ENCODE data around the gene MAPK8IP2. TPM values are rescaled to one million over a fixed set of nuclear protein-coding genes. Genes with fewer than 3 reads are reported as not detected.
"Not testable (repeated sequence)": the region's sequence is repeated elsewhere in the genome, so short reads cannot be mapped to it uniquely, and the experiment has no call there.

The MAPK8IP2 gene
- total RNA-seq, 1 donor from 2014 or later = 0.48 TPM

GRCh38 chr22:50657925-50658324 lies 57.3 kb downstream of the MAPK8IP2 start:
- intact Hi-C loops (cut with DNase I) = no loop called here
- peak; percentile 44 for DNase-seq (ENCODE audit: low spot score)

- intact Hi-C loops (cut with DNase I) = not testable (repeated sequence)
Measured at GRCh38 chr22:50659711-50660110, 59.1 kb downstream of the MAPK8IP2 start.

GRCh38 chr22:50660306-50660705 lies 59.7 kb downstream of the MAPK8IP2 start:
- no peak for DNase-seq (ENCODE audit: low spot score)
- intact Hi-C loops (cut with DNase I) = no loop called here

More at GRCh38 chr22:50659711-50660110, 59.1 kb downstream of the MAPK8IP2 start:
- not testable (repeated sequence) for DNase-seq (ENCODE audit: low spot score)

Other genes starting within 250 kb of the MAPK8IP2 start
- 63.5 TPM for gene SBF1, start 125.8 kb upstream of the MAPK8IP2 start, total RNA-seq
- gene ADM2, start 119.2 kb upstream of the MAPK8IP2 start, total RNA-seq = 0.13 TPM
- not detected for gene MIOX, start 113.9 kb upstream of the MAPK8IP2 start, total RNA-seq
- 28.7 TPM for gene LMF2, start 93.1 kb upstream of the MAPK8IP2 start, total RNA-seq
- gene NCAPH2, start 92.6 kb upstream of the MAPK8IP2 start, total RNA-seq = 25.1 TPM
- gene SCO2, start 75.2 kb upstream of the MAPK8IP2 start, total RNA-seq = 2.4 TPM
- 18.3 TPM for gene TYMP, start 70.8 kb upstream of the MAPK8IP2 start, total RNA-seq
- gene KLHDC7B, start 54.9 kb upstream of the MAPK8IP2 start, total RNA-seq = 0.08 TPM
- not detected for gene SYCE3, start 37.9 kb upstream of the MAPK8IP2 start, total RNA-seq
- 253 TPM for gene CPT1B, start 22.4 kb upstream of the MAPK8IP2 start, total RNA-seq
- gene CHKB, start 17.9 kb upstream of the MAPK8IP2 start, total RNA-seq = 49.4 TPM
- gene ARSA, start 27.4 kb downstream of the MAPK8IP2 start, total RNA-seq = 33.7 TPM
- gene SHANK3, start 72.0 kb downstream of the MAPK8IP2 start, total RNA-seq = 25.9 TPM
- 0.40 TPM for gene ACR, start 137.4 kb downstream of the MAPK8IP2 start, total RNA-seq
- 9.2 TPM for gene RABL2B, start 182.8 kb downstream of the MAPK8IP2 start, total RNA-seq

All from cardiac septum (tissue), 1 donor.